GM08714 (cell line): Measurements from ENCODE around the gene CACHD1.

Experiments
- H3K4me3 ChIP-seq: fragments of 200-500 bp; sonication (Bioruptor generic); 2 replicates; pipeline ENCODE4 v1.5.1; 2014; ENCODE audit warnings: mild to moderate bottlenecking, low read length, inconsistent platforms
- ZNF274 ChIP-seq: IDR thresholded peaks from 2 replicates; pipeline ENCODE4 v1.6.1; 2012; ENCODE audit warnings: mild to moderate bottlenecking, low read depth, low read length

CACHD1 gene

GRCh38 chr1:64616039-64616438 lies 146.1 kb downstream of the CACHD1 start:
- no peak overlapping the region for H3K4me3 ChIP-seq
- no peak for TF ChIP-seq ZNF274

DNA sequence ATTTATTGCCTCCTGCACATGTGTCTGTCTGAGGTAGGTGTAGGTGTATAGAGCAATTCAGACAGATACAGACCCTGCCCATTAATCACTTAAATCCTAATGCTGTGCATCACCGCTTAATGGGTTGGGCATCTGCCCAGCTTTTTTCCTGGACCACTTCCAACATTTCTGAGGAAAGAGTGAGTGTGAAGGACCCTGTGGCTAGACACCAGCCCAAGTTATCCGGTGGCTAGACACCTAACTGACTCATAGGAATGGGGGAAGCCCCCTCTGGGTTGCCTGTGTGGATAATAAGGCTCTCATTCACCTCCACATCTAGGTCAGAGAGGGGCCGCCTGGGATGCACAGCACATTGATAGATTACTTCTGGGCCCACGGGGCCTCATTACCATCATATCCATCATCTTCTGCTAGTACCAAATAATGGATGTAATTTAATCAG lies 153.8 kb downstream of the CACHD1 start:
- no peak overlapping the region for H3K4me3 ChIP-seq
- TF ChIP-seq ZNF274 = no peak

GRCh38 chr1:64624218-64624713 lies 154.3 kb downstream of the CACHD1 start:
- H3K4me3 ChIP-seq = no peak overlapping the region
- TF ChIP-seq ZNF274 = no peak

GRCh38 chr1:64624808-64625207 lies 154.9 kb downstream of the CACHD1 start:
- TF ChIP-seq ZNF274 = no peak
- no peak overlapping the region for H3K4me3 ChIP-seq

GRCh38 chr1:64630611-64631010 lies 160.7 kb downstream of the CACHD1 start:
- no peak for TF ChIP-seq ZNF274
- no peak overlapping the region for H3K4me3 ChIP-seq

- H3K4me3 ChIP-seq = no peak overlapping the region
- TF ChIP-seq ZNF274 = no peak
Measured at GRCh38 chr1:64631346-64632034, 161.6 kb downstream of the CACHD1 start.

- H3K4me3 ChIP-seq = no peak overlapping the region
- no peak for TF ChIP-seq ZNF274
Measured at GRCh38 chr1:64632936-64633335, 163.0 kb downstream of the CACHD1 start.

DNA sequence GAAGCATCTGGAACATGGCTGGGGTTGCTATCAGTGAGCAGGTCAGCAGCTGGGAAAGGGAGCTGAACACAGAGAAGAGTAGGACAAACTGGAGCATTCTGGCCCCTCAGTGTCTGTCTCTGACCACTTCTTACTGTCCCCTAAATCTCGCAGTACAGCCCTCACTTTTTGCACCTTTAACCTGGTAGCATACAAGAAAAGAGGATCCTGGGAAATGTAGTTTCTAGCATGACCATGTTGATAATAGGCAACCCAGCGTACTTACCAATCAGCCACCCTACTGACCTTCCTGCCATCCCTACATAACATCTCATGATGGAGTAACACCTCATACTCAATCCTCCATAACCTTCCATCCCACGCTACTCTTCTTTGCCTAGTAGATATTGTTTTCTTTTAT lies 175.8 kb downstream of the CACHD1 start:
- no peak for TF ChIP-seq ZNF274

GRCh38 chr1:64650411-64650810 lies 180.5 kb downstream of the CACHD1 start:
- TF ChIP-seq ZNF274 = no peak
- no peak overlapping the region for H3K4me3 ChIP-seq

More for the DNA sequence above, 175.8 kb downstream of the CACHD1 start:
- no peak overlapping the region for H3K4me3 ChIP-seq

- H3K4me3 ChIP-seq = no peak overlapping the region
- TF ChIP-seq ZNF274 = no peak
Measured at GRCh38 chr1:64651841-64652240, 181.9 kb downstream of the CACHD1 start.

GRCh38 chr1:64653466-64653865 lies 183.5 kb downstream of the CACHD1 start:
- TF ChIP-seq ZNF274 = no peak

DNA sequence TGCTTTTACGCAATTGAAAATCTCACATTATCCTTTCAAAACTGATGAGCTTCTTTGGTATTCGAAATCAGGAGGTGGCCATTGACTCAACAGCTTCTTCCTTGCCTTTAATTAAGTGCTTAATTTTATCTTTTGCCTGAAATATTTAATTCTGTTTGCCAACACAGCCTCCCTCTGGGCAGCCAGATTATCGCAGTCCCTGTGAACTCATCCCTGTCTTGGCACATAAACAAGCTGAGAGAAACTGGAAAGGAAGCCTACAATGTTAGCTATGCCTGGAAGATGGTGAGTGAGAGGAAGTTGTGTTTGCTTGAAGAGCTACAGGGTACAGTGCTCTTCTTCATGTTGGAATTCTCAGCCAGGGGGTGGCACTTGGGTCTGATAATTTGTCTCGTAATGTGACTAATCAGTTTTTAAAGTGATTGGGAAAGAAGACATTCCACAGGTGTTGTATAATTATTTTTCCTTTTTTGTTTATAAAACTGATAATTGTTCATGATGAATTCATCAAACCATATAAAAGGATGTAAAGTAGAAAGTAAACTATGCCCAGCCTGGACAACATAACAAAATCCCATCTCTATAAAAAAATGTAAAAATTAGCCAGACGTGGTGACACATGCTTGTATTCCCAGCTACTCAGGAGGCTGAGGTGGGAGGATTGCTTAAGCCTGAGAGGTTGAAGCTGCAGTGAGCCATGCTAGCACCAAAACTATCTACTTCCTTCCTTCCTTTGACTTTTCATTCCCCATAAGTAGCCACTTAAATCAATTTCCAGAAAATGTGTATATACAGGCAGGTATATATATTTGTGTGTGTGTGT lies 184.8 kb downstream of the CACHD1 start:
- TF ChIP-seq ZNF274 = no peak
- H3K4me3 ChIP-seq = no peak overlapping the region

More at GRCh38 chr1:64653466-64653865, 183.5 kb downstream of the CACHD1 start:
- H3K4me3 ChIP-seq = no peak overlapping the region

DNA sequence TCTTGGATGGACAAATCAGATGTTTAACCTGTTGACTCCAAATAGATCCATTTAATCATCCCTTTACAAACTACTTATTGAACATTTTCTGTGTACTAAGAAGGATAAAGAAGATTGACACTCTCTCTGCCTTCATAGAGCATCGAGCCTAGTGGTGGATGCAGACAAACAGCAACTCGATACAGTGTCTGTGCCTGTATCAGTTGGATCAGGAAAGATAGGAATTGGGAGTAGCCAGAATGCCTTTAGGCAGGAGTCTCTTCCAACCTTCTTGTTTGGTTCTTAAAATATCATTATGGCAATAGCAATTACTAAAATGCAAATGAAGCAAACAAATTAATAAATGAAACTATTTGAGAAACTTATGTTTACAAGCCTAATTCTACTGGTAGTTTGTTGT lies 185.9 kb downstream of the CACHD1 start:
- TF ChIP-seq ZNF274 = no peak
- H3K4me3 ChIP-seq = no peak overlapping the region

DNA sequence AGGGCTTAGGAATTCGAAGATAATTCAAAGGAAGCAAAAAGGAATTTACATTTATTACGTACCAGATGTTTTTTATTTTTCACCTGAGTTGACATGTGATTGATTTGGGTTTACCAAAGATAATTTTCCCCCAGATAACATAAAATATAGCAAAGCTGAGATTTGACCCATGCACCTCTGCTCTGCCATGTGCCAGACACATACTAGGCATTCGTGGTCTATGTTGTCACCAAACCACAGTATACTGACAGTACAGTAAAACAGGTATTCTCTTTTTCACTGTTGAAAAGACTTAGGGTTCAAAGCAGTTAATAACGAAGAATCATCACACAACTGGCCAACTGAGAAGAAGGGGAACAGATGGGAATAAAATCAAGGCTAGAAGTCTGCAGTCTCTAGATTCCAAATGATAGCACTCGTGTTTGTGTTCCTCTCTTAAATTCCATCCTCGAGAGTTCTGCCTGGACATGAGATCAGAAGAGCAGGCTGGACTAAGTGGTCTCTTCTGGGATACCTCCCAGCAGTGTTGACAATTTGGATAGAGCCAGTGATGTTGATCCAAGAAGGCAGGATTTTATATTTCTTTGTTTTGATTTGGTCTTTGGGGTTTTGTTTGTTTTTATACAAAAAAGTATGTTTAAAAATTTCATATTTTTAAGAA lies 189.7 kb downstream of the CACHD1 start:
- no peak for TF ChIP-seq ZNF274
- H3K4me3 ChIP-seq = no peak overlapping the region
